HG02943 (cell line): ENCODE results near the gene PLCL1.

Source experiments
- ATAC-seq: cut with Tn5 transposase; IDR thresholded peaks from one replicate; pipeline ENCODE4 v1.9.1; 2021; ENCODE audit warnings: mild to moderate bottlenecking, low read depth, moderate library complexity; ENCODE audit not compliant: unreplicated experiment

The PLCL1 gene

DNA sequence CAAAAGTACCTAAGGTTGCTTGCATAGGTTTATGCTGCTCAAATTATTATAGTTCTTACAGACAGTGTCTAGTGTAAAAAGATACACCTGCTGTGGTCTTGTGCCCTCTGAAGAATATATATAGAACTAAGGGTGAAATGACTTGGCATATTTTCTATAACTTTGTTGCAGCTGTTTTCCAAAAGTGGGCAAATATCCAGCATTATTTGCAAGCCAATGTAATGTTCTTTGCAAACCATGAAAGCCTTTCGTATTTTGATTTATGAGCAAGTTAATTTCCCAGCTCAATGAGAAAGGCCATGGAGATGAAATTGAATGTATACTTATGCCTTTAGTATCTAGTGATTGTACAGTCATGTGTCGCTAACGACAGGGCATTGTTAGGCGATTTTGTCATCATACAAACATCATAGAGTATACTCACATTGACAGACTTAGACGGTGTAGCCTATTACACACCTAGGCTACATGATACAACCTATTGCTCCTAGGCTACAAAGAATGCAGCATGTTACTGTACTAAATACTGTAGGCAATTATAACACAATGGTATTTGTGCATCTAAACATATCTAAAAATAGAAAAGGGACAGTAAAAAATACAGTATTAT is 116.3 kb downstream of the PLCL1 start:
- ATAC-seq: no peak

DNA sequence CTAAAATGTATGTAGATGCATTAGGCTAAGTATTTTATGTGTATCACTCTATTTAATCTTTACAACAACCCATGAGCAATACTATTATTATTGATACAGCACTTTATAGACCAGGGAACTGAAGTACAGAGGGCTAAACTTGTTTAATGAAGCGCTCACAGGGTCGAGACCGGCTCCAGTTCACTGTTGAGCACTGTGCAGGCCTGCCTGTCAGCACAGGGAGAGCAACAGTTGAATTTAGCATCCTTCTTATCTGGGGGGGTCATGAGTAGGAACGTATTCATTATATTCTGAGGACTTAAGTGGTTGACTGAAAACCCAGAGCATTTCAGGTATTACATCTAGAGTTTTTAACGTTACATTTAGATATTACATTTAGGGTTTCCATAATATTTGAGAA is 120.1 kb downstream of the PLCL1 start:
- ATAC-seq: no peak

DNA sequence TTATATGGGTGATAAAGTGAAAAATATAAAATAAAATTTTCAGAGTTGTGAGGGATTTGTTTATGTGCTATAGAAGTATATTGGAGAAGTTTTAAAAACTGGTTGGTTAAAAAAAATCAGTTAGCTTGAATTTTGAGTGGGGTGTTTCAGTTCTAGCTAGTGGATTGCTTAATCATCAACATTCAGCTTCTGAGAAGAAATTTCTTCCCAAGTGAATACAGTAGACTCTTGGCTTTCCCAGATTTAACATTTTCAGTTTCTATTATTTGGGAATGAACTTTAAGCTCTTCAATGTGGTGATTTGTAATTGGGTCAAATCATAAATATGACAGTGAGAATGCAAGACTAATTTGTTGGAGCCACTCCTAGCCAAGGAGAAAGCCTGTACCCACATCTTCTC is 120.8 kb downstream of the PLCL1 start:
- ATAC-seq: no peak

DNA sequence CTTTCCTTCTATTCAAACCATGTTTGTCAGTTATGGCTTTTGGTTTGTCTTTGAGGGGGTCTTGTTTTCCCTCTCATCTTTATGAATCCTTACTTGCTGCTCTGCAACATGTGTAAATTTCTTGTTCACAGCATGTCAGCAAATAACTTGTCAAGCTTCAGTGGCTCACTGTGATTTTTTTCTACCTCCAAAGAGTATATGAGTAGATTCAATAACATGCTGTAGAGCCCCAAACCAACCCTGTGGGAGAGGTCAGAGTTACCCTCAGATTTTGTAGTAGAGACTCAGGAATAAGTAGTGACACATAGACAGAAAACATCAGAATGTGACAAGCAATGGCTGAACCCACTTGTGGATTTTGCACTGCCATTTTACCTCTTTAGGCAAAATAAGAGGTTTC is 121.6 kb downstream of the PLCL1 start:
- ATAC-seq: no peak

DNA sequence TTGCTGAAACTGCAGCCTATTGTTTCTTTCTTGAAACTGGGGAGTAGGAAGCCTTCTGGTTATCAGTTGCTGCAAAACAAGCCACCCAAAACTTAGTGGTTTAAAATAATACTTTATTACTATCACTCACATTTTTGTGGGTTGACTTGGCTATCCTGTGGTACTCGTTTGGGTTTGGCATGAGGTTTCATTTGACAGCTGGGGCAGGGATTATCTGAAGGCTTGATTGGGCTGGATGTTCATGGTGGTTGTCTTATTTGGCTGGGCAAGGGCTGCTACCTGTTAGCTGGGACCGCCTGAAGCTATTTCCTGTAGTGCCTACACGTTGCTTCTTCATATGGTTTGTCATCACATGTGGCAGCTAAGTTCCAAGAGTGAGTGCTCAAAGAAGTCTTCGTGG is 122.3 kb downstream of the PLCL1 start:
- no peak for ATAC-seq

DNA sequence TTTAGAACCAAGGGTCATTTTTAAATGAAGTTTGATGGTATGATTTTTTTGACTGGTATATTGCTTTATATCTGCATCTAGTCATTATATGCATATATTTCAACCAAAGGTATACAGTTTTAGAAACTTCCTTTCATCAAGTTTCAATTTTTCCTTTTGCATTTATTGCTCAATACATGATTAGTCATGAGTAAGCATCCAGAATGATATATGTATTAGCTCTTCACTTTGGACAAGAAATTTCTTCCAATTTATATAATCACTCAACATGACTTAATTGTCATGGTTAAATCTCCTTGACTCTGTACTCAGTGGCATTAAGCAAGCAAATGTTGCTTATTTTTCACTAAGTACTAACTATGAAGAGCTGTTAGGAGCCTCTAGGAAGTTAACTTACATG is 123.6 kb downstream of the PLCL1 start:
- no peak for ATAC-seq

DNA sequence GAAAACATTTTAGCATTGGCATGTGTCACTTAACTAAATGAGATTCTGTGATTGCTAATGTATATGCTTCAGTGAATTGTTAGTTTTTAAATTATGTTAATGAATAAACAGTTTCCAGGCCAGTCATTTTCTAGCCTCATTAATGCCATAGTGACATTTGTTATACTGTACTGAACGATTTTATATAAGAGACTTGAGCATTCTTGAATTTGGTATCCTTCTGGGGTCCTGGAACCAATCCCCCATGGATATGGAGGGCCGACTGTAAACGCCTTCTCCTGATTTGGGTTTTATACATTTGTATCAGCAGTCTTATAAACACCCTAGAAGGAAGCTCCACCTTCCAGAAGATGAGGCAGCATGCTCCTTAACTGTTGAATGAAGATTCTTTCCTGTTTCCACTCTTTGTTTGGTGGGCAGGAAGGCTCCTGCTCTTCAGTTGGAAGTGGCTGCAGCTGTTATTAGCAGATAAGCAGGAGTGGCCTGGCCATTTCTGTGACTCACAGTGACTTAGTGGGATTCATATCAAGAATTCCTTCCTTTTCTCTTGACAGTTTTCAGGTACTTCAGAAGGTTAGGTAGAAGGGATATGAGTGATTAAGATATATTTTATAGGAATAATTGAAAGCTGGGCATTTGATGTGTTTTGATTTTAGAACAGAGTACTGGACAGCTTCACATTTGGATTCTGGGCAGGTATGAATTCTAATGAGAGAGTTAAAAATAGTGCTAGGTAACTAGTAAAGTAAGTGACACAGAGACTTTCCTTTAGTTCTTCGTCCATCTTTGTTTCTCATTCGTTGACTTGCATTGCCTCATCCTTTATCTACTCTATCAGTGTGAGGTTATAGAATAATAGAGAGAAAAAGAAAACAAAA is 124.9 kb downstream of the PLCL1 start:
- no peak for ATAC-seq

DNA sequence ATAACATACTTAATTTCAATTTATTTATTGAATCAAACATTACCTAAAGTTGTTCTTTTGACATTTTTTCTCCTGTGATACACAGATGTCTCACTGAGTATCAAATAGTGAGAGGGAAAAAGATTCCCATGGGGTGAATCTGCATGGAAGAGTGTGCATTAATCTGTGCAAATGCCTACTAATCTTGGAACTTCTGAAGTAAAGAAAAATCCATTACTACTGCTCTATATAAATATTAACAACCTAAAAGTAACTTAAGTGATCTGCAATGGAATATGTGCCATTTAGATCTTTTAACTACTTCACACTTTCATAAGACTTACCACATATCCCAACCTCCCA is 125.5 kb downstream of the PLCL1 start:
- ATAC-seq: no peak

DNA sequence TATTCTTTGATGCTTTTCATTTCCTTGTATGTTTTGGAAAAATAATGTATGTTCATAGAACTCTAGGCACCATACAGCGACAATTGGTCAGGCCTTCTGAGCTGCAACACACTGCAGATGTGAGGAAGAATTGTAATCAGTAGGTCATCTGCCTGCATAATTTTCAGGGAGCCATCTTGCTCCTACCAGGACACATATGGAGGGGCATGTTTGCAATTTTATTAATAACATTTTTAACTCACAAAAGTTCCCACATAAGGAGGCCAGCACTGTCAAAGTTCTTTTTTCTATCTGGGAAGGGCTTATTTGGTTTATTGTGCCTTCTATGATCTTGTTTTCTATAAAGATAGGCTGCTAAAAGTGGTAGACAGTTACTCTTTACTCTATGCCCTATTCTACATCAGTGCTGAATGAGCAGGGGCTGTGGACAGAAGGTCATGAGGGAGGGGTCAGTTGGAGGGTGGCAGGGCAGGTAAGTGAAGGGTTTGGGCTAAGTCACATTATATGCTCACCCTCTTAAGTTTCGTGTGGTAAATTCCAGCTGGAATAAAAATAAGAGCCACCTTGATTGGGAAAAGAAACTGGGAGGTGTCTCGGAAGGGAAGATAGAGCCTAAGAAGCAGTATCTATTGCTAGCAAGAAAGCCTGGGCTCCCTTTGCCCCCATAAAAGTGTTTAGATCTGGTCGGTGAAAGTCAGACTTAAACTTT is 126.3 kb downstream of the PLCL1 start:
- ATAC-seq: no peak

DNA sequence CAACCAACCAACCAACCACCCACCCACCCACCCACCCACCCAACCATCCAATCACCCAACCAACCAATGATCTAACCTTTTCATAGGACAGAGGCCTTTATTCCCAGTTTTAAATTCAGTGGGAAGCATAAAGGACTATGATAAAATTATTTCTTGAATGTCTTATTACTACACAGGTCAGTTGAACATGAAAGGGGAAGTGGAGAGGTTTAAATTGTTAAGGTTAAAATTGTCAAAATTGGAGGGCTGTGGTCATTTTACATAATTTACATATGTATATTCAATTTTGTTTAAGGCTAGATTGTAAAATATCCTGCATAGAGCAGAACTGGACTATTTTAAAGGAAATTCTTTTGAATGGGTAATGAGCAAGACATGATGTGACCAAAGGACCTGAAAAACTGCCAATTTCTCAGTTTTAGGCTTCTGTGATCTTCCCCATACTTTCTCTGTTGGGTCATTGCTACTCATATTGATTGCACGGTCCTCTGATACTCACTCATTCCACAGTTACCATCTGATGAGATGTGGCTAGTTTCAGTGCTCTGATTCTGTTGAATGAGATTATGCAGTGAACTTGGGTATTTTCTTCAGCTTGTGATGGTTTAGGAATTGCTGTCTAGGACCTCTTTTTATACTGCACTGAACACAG is 127.4 kb downstream of the PLCL1 start:
- no peak for ATAC-seq

DNA sequence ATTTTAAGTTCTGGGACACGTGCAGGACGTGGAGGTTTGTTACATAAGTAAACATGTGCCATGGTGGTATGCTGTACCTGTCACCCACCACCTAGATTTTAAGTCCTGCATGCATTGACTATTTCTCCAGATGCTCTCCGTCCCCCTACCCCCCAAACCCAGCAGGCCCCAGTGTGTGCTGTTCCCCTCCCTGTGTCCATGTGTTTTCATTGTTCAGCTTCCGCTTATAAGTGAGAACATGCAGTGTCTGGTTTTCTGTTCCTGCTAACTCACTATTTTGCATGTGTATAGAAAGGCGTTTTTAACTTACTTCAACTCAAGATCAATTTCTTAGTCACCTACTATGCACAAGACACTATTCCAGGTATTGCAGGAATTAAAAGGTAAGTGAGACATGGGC is 128.0 kb downstream of the PLCL1 start:
- no peak for ATAC-seq

DNA sequence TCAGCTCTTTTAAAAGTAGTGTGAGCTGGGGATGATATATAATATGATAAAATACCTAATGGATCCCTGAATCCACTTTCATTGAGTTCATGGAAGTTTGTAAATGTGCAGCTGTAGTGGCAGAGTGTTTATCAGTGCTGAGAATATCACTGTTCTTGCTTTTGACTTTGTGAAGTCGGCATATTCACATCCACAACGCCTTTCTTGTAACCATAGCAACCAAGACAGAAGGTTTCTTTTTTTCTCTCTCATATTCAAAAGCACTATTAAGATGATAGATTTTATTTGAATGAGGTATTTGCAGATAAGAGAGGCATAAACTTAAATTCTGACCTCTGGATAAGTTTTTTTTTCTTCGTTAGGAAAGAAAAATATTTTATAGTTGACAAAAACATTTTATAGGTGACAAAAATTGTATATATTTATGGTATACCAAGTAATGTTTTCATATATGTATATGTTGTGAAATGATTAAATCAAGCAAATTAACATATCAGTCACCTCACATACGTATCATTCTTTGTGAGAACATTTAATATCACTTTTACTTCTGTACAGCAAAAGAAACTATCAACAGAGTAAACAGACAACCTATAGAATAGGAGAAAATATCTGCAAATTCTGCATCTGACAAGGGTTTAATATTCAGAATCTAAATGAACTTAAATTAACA is 130.0 kb downstream of the PLCL1 start:
- ATAC-seq: no peak

DNA sequence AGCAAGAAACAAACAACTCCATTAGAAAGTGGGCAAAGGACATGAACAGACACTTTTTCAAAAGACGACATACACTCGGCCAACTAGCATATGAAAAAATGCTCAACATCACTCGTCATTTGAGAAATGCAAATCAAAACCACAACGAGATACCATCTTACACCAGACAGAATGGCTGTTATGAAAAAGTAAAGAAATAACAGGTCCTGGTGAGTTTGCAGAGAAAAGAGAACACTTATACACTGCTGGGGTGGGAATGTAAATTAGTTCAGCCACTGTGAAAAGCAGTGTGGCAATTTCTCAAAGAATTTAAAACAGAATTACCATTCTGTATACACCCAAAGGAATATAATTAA is 130.5 kb downstream of the PLCL1 start:
- no peak for ATAC-seq

DNA sequence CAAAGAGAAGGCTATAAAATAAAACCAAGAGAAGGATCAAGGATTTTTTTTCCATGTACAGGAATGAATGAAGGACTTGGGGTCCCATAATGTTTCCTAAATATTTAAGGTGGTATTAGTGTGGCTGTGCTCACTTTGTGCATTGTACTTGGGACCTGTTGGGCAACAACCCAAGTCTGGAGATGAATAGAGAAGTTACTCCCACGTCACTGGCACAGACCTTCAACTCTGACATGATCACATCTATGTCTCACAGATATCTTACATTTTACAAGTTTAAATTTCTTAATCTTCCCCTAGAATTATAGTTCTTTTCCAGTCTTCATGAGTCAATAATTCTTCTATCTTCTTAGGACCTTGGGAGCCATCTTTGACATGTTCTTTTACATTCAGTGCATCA is 133.4 kb downstream of the PLCL1 start:
- no peak for ATAC-seq

DNA sequence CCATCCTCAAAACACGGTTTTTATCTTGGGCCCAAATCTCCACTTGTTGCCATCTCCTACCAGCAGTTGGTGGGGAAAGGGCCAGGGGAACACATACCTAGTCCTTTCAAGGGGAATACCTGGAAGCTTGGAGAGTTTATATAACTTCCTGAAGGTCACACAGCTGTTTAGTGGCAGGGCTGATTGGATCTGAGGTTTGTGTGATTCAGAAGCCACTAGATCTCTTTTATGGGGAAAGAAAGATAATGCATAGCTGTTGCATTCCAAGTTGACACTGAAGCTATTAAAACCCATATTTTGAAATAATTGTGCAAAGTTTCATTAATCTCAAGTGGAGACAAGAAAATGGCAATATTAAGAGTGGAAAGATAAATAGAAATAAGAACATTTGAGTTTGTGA is 134.2 kb downstream of the PLCL1 start:
- ATAC-seq: no peak

DNA sequence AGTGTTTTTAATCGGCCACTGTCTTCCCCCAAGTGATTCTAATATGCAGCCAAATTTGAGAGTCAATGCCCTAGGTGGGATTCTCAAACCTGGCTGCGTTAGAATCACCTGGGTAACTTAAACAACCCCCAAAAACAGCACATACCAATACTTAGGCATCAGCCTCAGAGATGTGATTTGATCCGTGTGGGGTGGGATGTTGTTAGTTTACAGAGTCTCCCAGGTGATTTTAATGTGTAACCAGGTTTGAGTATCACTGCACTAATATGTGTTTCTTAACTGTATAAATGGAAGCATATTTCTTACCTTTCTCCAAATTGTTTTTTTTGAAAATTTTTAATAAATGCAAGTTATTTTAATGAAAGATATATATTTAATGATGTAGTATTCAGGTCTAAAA is 135.4 kb downstream of the PLCL1 start:
- no peak for ATAC-seq

DNA sequence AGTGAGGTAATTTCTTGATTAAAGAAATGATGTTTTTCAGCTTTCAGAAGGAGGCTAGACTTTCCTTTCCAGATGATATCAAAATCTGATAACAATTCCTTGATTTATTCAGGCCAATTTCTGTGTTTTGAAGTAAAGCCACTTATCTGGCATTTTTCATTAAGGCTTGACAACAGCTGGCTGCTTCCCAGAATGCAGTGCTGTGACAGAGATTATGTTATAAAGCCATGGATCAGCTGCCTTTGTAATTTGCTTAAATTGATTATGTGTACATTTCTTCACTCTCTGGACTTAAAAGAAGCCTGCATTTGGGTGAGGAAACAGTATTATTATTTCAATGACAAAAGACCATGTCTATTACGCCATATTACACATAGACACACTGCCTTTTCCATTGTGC is 136.0 kb downstream of the PLCL1 start:
- ATAC-seq: no peak

DNA sequence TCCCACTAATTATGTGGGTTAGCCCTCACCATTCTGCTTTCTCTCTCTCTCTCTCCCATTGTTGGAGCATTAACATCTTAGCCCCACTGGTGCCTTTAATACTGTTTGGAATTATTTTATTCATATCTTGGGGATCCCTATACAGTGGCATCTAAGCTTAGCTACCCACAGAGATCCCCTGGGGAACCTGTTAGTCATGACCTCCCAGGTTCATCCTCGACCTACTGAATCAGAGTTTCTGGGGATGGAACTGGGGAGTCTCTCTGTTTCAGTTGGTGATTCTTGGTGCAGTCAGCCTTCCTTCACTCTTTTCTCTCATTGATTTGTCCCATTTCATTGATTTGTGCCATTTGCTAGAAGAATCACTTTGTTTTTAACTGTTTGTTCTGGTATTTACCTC is 137.3 kb downstream of the PLCL1 start:
- no peak for ATAC-seq

DNA sequence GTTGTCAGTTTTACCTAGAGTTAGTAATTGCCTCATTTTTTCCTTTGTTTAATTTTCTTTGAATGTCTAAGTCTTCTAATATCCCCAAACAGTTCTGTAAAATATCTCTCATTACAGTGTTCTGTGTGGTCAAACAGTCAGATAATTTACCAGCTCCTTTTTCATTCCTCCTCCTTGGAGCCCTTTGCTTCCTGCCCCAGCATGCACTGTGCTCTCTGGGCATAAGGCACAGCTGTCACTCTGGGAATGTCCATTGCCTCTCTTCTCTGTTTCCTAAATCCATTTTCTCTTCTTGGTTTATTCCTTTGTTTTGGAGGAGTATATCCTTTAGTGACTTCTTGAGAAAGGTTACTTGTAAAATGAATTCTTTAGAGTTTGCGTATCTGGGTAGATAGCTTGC is 139.3 kb downstream of the PLCL1 start:
- ATAC-seq: no peak

DNA sequence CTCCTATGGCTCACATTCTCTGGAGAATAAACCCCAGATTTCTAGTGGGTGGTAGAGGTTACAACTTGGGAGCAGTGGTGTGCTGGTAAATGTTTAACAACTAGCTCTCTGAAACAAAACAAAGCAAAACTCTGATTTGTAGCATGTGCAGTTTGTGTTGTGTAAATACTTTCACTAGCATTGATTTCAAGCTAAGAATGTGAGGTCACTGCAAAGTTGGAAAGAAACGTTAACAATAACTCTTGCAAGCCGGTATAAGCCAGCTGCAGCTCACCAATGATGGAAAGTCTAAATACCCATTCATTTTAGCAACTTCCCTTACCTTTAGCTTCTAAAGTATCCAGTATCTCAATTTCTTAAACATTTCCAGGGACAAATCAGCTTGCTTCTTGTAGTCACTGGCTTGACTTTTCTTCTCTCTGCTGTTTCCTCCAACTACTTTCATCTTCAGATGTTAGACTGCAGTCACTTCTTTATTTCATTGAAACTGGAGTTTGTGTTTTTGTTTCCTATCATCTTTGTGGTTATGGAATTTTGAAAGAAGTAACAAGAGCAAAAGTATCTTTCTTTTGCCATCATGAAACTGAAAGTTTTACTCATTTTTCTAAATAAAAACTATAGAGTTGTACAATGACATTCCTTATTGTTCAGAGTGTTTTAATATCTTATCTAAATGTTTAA is 140.2 kb downstream of the PLCL1 start:
- ATAC-seq: no peak
